ENCODE results near the gene GFOD2. TPM values are rescaled to one million over a fixed set of nuclear protein-coding genes. Genes with fewer than 3 reads are reported as not detected.
A peak's percentile ranks its signal among the peaks of the same experiment; 100 is the strongest.

GFOD2 gene
- total RNA-seq, 6 experiments from 2014 or later = 14.4 to 19.4 (median 16.9) TPM

GRCh38 chr16:67727521-67728485, 8.7 kb upstream of the GFOD2 start:
- TF ChIP-seq CTCF (IDR thresholded peaks at IDR 0.05) = no peak
- H3K4me1 Mint-ChIP-seq (ENCODE audit: low read depth) = peaks cover 24% of the 10 kb centered on the region
- no peak overlapping the region for H3K4me3 Mint-ChIP-seq

GRCh38 chr16:67726106-67727034, 7.3 kb upstream of the GFOD2 start:
- peaks cover 11% of the 10 kb centered on the region for H3K36me3 Mint-ChIP-seq (ENCODE audit: low read depth)
- TF ChIP-seq CTCF (IDR thresholded peaks at IDR 0.05) = no peak
- H3K4me3 Mint-ChIP-seq = no peak overlapping the region
- no peaks in the 10 kb centered on the region for H3K9me3 Mint-ChIP-seq
- H3K4me1 Mint-ChIP-seq (ENCODE audit: low read depth) = peaks cover 25% of the 10 kb centered on the region
- DNase-seq = peak; percentile 16
- peaks cover 1% of the 10 kb centered on the region for H3K27me3 Mint-ChIP-seq (ENCODE audit: insufficient read depth)
- peak overlapping the region; percentile 51 for H3K27ac Mint-ChIP-seq

More at GRCh38 chr16:67727521-67728485, 8.7 kb upstream of the GFOD2 start:
- peaks cover 11% of the 10 kb centered on the region for H3K36me3 Mint-ChIP-seq (ENCODE audit: low read depth)
- no peaks in the 10 kb centered on the region for H3K9me3 Mint-ChIP-seq
- no peak overlapping the region for H3K27ac Mint-ChIP-seq
- no peak for DNase-seq
- H3K27me3 Mint-ChIP-seq (ENCODE audit: insufficient read depth) = peaks cover 1% of the 10 kb centered on the region

GRCh38 chr16:67723911-67724305, 4.8 kb upstream of the GFOD2 start:
- peak overlapping the region; percentile 96 for H3K27ac Mint-ChIP-seq
- TF ChIP-seq CTCF (IDR thresholded peaks at IDR 0.05) = no peak
- no peak overlapping the region for H3K4me3 Mint-ChIP-seq
- no peaks in the 10 kb centered on the region for H3K9me3 Mint-ChIP-seq
- no peak for DNase-seq
- peaks cover 42% of the 10 kb centered on the region for H3K4me1 Mint-ChIP-seq (ENCODE audit: low read depth)
- H3K27me3 Mint-ChIP-seq (ENCODE audit: insufficient read depth) = peaks cover 1% of the 10 kb centered on the region
- H3K36me3 Mint-ChIP-seq (ENCODE audit: low read depth) = peaks cover 2% of the 10 kb centered on the region; the same call in 1 of the 2 replicates

GRCh38 chr16:67723151-67723910, 4.2 kb upstream of the GFOD2 start:
- peaks cover 46% of the 10 kb centered on the region for H3K4me1 Mint-ChIP-seq (ENCODE audit: low read depth)
- peak; percentile 95 for DNase-seq
- peak overlapping the region; percentile 35; the same call in 1 of the 2 replicates for H3K4me3 Mint-ChIP-seq
- H3K27ac Mint-ChIP-seq = peak overlapping the region; percentile 96
- peak; percentile 31; the same call in 1 of the 2 replicates for TF ChIP-seq CTCF (IDR thresholded peaks at IDR 0.05)
- no peaks in the 10 kb centered on the region for H3K36me3 Mint-ChIP-seq (ENCODE audit: low read depth)
- H3K27me3 Mint-ChIP-seq (ENCODE audit: insufficient read depth) = peaks cover 5% of the 10 kb centered on the region; the same call in 1 of the 2 replicates
- H3K9me3 Mint-ChIP-seq = no peaks in the 10 kb centered on the region

GRCh38 chr16:67720236-67720635, 1.1 kb upstream of the GFOD2 start:
- Mint-ChIP-seq H3K36me3 (ENCODE audit: low read depth) (no peaks in the 10 kb centered on the region), H3K27ac (peak overlapping the region; percentile 95), H3K27me3 (ENCODE audit: insufficient read depth) (peaks cover 5% of the 10 kb centered on the region; the same call in 1 of the 2 replicates), H3K9me3 (no peaks in the 10 kb centered on the region), H3K4me1 (ENCODE audit: low read depth) (peaks cover 48% of the 10 kb centered on the region), H3K4me3 (peak overlapping the region; percentile 93)
- DNase-seq = no peak
- TF ChIP-seq CTCF (IDR thresholded peaks at IDR 0.05) = no peak

All from HFFc6 (cell line).